Nephron (organoid): ENCODE data around the gene GREB1.

Source experiments
- H3K27ac Mint-ChIP-seq, 3 experiments: 2 replicates each; pipeline ENCODE4 v1.8.0; 2020; ENCODE audit warnings: mixed read lengths in 3 of 3, mild to moderate bottlenecking in 2 of 3, moderate library complexity in 1 of 3
- H3K27me3 Mint-ChIP-seq: 2 replicates; pipeline ENCODE4 v1.8.0; 2021; ENCODE audit warnings: low read depth, mild to moderate bottlenecking, moderate library complexity, mixed read lengths
- H3K36me3 Mint-ChIP-seq: 2 replicates; pipeline ENCODE4 v1.8.0; 2020; ENCODE audit warnings: low read depth, mixed read lengths
- H3K4me1 Mint-ChIP-seq: 2 replicates; pipeline ENCODE4 v1.8.0; 2020; ENCODE audit warnings: mixed read lengths
- H3K4me3 Mint-ChIP-seq, 3 experiments: 2 replicates each; pipeline ENCODE4 v1.8.0; 2020; ENCODE audit warnings: mild to moderate bottlenecking in 3 of 3, mixed read lengths in 3 of 3, moderate library complexity in 2 of 3
- H3K9me3 Mint-ChIP-seq: 2 replicates; pipeline ENCODE4 v1.8.0; 2020; ENCODE audit warnings: mixed read lengths
- TF ChIP-seq, protein P1 (sequence below), 3 experiments: fragments of 200-600 bp; sonication (generic); IDR thresholded peaks; one replicate each; pipeline ENCODE4 v1.5.0; 2021; ENCODE audit warnings: antibody characterized with exemption in 3 of 3; ENCODE audit not compliant: unreplicated experiment in 3 of 3

Gene GREB1

DNA sequence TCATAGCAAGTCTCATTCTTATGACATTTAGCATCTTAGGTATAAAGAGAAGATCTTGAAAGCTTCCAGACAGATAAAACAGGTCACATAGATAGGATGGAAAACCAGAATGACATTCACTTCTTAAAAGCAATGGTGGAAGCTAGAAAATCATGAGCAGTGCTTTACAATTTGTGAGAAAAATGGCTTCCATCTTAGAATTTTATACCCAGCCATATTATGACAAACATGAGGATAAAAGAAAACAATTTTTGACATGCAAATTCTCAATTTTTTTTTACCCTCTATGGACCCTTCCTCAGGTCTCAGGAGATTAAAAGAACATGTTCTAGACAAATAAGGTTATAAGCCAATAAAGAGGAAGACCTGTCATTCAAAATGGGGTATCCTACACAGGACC is 129.0 kb downstream of the GREB1 start:
- Mint-ChIP-seq H3K27ac (no peak overlapping the region), H3K4me3 (no peak overlapping the region), H3K27me3 (peaks cover 55% of the 10 kb centered on the region), H3K9me3 (peaks cover 15% of the 10 kb centered on the region), H3K4me1 (no peaks in the 10 kb centered on the region), H3K36me3 (no peaks in the 10 kb centered on the region)
- TF ChIP-seq, protein P1, sequence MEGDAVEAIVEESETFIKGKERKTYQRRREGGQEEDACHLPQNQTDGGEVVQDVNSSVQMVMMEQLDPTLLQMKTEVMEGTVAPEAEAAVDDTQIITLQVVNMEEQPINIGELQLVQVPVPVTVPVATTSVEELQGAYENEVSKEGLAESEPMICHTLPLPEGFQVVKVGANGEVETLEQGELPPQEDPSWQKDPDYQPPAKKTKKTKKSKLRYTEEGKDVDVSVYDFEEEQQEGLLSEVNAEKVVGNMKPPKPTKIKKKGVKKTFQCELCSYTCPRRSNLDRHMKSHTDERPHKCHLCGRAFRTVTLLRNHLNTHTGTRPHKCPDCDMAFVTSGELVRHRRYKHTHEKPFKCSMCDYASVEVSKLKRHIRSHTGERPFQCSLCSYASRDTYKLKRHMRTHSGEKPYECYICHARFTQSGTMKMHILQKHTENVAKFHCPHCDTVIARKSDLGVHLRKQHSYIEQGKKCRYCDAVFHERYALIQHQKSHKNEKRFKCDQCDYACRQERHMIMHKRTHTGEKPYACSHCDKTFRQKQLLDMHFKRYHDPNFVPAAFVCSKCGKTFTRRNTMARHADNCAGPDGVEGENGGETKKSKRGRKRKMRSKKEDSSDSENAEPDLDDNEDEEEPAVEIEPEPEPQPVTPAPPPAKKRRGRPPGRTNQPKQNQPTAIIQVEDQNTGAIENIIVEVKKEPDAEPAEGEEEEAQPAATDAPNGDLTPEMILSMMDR (IDR thresholded peaks at IDR 0.05; ENCODE audit: unreplicated experiment in 3 of 3), result no peak

DNA sequence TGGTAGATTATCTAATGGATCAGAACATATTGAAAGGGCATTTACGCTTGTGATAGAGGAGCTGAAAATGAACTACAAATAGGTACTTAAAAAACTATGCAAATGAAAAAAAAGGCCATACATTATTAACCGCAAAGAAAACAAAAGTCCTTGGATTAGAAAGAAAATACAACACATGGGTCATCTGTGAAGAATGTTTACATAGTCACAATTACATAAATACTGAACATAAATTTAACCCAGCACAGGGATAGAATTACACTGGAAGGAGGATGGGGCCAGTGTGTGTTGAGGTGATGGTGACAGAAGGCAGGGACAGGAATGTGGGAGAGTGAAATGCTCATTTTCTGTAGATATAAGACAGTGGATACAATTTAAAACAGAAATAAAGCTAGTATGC is 129.6 kb downstream of the GREB1 start:
- H3K27me3 Mint-ChIP-seq, result peaks cover 55% of the 10 kb centered on the region
- TF ChIP-seq, protein P1 (IDR thresholded peaks at IDR 0.05; ENCODE audit: unreplicated experiment in 3 of 3), result no peak
- H3K27ac Mint-ChIP-seq, result no peak overlapping the region
- no peak overlapping the region for H3K4me3 Mint-ChIP-seq
- peaks cover 15% of the 10 kb centered on the region for H3K9me3 Mint-ChIP-seq
- H3K36me3 Mint-ChIP-seq, result no peaks in the 10 kb centered on the region
- no peaks in the 10 kb centered on the region for H3K4me1 Mint-ChIP-seq

DNA sequence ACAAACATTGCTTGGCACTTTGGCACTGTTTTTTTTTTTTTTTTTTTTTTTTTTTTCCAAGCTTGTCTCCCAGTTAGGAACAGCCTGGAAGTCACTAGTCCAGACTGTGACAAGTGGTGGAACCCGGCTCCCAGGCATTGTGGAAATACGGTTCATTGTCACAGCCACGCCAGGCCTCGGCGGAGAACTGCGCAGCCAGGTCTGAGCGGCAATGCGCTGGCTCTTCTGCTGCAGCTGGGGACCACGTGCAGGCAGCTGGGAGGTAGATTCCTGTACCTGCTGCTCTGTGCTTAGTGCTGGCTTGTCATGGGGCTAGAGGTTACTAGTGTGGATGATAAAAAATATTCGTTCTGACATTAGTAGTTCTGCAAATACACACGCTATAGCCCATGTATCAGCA is 131.2 kb downstream of the GREB1 start:
- no peak overlapping the region for H3K4me3 Mint-ChIP-seq
- H3K27ac Mint-ChIP-seq, result no peak overlapping the region
- peaks cover 15% of the 10 kb centered on the region for H3K9me3 Mint-ChIP-seq
- no peaks in the 10 kb centered on the region for H3K4me1 Mint-ChIP-seq
- TF ChIP-seq, protein P1 (IDR thresholded peaks at IDR 0.05; ENCODE audit: unreplicated experiment in 3 of 3), result no peak
- peaks cover 54% of the 10 kb centered on the region for H3K27me3 Mint-ChIP-seq
- no peaks in the 10 kb centered on the region for H3K36me3 Mint-ChIP-seq

- Mint-ChIP-seq H3K27me3 (peaks cover 60% of the 10 kb centered on the region), H3K9me3 (peaks cover 14% of the 10 kb centered on the region), H3K27ac (no peak overlapping the region), H3K4me1 (no peaks in the 10 kb centered on the region), H3K36me3 (no peaks in the 10 kb centered on the region), H3K4me3 (no peak overlapping the region)
- TF ChIP-seq, protein P1 (IDR thresholded peaks at IDR 0.05; ENCODE audit: unreplicated experiment in 3 of 3), result no peak
Observed at GRCh38 chr2:11665510-11666362, 131.9 kb downstream of the GREB1 start.

- peaks cover 5% of the 10 kb centered on the region for H3K9me3 Mint-ChIP-seq
- H3K4me1 Mint-ChIP-seq, result no peaks in the 10 kb centered on the region
- TF ChIP-seq, protein P1 (IDR thresholded peaks at IDR 0.05; ENCODE audit: unreplicated experiment in 3 of 3), result no peak
- H3K27me3 Mint-ChIP-seq, result peaks cover 59% of the 10 kb centered on the region
- no peak overlapping the region for H3K4me3 Mint-ChIP-seq
- H3K27ac Mint-ChIP-seq, result no peak overlapping the region
- no peaks in the 10 kb centered on the region for H3K36me3 Mint-ChIP-seq
Observed at GRCh38 chr2:11667194-11667593, 133.3 kb downstream of the GREB1 start.
